Activated CD8-positive, alpha-beta memory T cell treated with anti-CD3 and anti-CD28 coated beads, Interleukin-2, amount 50 U/mL, for 1 hour (primary cell): Measurements from ENCODE around the gene SYNGAP1.
"Not testable (repeated sequence)": the region's sequence is repeated elsewhere in the genome, so short reads cannot be mapped to it uniquely, and the experiment has no call there.

Experiments used
- DNase-seq: peaks from one replicate; pipeline ENCODE4 v3.0.0-alpha.2; 2020; ENCODE audit errors: extremely low read depth

Gene SYNGAP1

DNA sequence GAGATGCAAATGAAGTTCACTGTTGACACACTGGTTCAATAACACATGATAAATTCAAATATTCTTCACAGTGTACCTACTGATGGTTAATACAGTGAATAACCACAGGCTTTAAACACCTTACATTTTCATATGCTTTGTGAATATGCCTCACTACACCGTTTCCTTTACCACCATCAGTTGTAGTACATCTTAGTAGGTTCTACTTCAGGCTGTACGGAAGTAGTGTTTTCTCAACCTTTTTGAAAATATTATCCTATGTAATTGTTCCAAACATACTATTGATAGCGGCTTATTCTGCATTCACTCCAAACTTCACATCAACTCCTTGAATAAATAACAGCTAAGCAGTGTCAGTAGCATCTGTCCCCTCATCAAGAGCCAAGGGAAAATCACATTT lies 49.8 kb downstream of the SYNGAP1 start:
- no peak for DNase-seq

GRCh38 chr6:33477864-33478263 lies 58.0 kb downstream of the SYNGAP1 start:
- no peak for DNase-seq

DNA sequence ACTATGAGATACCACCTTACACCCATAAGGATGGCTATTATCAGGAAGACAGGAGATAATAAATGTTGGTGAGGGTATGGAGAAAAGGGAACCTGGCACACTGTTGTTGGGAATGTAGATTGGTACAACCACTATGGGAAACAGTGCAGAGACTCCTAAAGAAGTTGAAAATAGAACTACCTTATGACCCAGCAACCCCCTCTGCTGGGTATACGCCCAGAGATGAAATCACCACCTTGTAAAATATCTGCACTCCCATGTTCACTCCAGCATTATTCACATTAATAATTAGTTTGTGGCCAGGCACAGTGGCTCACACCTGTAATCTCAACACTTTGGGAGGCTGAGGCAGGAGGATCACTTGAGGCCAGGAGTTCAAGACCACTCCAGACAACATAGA lies 61.3 kb downstream of the SYNGAP1 start:
- DNase-seq = no peak

- not testable (repeated sequence) for DNase-seq
Measured at GRCh38 chr6:33482620-33483019, 62.8 kb downstream of the SYNGAP1 start.

GRCh38 chr6:33483678-33484077 lies 63.8 kb downstream of the SYNGAP1 start:
- no peak for DNase-seq

DNA sequence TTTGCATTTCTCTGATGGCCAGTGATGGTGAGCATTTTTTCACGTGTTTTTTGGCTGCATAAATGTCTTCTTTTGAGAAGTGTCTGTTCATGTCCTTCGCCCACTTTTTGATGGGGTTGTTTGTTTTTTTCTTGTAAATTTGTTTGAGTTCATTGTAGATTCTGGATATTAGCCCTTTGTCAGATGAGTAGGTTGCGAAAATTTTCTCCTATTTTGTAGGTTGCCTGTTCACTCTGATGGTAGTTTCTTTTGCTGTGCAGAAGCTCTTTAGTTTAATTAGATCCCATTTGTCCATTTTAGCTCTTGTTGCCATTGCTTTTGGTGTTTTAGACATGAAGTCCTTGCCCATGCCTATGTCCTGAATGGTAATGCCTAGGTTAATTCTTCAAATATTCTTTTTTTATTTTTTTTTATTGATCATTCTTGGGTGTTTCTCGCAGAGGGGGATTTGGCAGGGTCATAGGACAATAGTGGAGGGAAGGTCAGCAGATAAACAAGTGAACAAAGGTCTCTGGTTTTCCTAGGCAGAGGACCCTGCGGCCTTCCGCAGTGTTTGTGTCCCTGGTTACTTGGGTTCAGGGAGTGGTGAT lies 64.9 kb downstream of the SYNGAP1 start:
- DNase-seq = not testable (repeated sequence)

DNA sequence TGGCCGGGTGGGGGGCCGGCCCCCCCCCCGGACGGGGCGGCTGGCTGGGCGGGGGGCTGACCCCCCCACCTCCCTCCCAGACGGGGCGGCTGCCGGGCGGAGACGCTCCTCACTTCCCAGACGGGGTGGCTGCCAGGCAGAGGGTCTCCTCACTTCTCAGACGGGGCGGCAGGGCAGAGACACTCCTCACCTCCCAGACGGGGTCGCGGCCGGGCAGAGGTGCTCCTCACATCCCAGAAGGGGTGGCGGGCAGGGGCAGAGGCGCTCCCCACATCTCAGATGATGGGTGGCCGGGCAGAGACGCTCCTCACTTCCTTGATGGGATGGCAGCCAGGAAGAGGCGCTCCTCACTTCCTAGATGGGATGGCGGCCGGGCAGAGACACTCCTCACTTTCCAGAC lies 65.8 kb downstream of the SYNGAP1 start:
- not testable (repeated sequence) for DNase-seq

DNA sequence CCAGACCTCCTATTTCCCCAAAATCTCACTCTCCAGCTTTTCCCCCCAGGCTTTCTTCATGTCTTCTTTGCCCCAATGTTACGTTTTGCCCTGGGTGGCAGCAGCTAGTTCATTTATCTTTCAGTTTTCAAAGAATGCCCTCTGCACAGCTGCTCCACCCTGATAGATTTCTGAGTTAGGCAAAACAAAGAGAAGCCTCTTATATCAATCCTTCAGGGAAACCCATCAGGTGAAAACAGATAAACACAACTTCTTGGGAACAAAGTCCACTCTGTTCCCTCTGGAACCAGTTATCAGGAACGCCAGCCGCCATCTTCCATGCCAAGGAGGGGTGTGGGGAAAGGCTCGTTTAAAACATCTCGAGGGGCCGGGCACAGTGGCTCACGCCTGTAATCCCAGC lies 68.5 kb downstream of the SYNGAP1 start:
- no peak for DNase-seq

- DNase-seq = no peak
Measured at GRCh38 chr6:33490198-33490597, 70.3 kb downstream of the SYNGAP1 start.

DNA sequence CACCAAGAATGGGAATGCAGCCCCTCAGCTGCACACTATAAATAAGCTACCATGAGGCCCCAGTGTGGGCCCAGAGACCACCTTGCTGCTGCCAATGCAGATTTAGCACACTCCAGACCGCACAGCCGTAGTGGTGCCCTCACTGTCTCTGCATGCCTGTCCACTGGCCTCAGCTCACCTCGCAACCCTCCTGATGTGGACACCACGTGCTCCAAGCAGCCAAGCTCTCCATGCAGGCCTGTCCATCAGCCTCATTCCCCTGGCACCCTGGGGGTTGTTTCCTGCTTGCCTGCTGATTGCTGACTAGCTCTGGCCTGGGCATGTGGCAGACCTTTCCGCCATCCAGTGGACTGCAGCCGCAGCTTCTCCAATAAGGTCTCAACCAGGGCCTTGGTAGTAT lies 70.8 kb downstream of the SYNGAP1 start:
- DNase-seq = no peak

DNA sequence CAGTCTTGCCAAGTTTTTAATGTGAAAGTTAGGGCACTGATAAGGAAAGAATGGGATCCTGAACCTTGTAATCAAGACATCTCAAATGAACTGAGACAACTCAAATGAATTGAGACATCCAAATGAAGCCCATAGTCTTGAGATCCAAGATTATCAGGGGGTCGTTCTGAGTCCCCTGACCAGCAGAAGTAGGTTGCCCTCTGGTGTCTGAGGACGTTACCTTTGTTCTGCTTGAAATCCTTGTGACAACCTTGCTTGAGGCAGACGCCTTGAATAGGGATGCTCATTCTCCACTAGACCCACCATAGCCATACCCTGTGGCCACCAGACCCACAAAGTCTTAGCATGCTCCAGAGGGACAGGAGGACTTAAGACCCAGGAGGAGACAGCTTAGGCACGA lies 72.2 kb downstream of the SYNGAP1 start:
- DNase-seq = no peak

DNA sequence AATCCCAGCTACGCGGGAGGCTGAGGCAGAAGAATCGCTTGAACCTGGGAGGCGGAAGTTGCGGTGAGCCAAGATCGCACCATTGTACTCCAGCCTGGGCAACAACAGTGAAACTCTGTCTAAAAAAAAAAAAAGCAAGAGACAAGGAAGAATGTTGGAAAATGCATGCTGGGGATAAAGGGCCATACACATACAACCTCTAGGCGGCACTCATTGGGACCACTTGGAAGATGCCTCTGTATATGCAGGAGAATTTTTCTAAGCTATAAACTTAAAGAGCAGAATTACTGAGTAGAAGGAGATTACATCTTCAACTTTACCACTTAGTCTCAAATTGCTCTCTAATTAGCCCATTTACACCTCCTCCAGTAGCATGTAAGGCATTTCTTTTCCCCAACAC lies 77.3 kb downstream of the SYNGAP1 start:
- no peak for DNase-seq

DNA sequence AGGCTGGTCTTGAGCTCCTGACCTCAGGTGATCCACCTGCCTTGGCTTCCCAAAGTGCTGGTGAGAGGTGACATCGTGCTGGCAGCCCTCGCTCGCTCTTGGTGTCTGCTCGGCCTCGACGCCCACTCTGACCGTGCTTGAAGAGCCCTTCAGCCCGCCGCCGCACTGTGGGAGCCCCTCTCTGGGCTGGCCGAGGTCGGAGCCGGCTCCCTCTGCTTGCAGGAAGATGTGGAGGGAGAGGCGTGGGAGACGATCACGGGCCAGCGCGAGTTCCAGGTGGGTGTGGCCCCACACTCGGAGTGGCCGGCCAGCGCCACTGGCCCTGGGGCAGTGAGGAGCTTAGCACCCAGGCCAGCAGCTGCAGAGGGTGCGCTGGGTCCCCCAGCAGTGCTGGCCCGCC lies 82.6 kb downstream of the SYNGAP1 start:
- no peak for DNase-seq

DNA sequence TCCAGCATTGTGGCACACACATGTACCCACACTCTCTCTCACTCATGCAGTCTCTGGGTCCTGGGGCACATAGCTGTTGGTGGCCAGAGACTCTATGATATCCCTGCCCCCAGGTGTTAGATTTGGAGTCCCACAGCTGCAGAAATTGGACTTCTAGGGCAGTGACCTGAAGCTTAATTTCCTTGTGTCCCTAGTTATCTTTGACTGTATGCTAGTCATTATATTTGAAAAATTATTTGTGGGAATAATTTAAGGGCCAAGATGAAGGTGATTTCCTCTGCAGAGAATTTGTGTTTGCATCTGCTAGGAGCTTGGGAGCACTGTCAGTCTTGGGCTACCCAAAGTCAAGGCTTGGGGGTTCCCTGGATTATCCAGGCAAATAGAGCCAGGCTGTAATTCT lies 84.6 kb downstream of the SYNGAP1 start:
- no peak for DNase-seq
